GM12874 (cell line): Measurements from ENCODE around the gene NEUROD1.
A peak's percentile ranks its signal among the peaks of the same experiment; 100 is the strongest.

Experiments used
- CTCF ChIP-seq: IDR thresholded peaks from 2 replicates; pipeline ENCODE4 v1.5.1; 2011; ENCODE audit warnings: low read depth, mild to moderate bottlenecking, control low read depth, low read length, moderate library complexity; ENCODE audit not compliant: insufficient read depth

The NEUROD1 gene

GRCh38 chr2:181680055-181680936 lies at the start of gene NEUROD1:
Gene NEUROD1 (minus strand): TSS chr2:181680517. CDS start chr2:181678860, 1,657 bp downstream.
- TF ChIP-seq CTCF = no peak

GRCh38 chr2:181725476-181725875 lies 45.2 kb upstream of the NEUROD1 start:
- TF ChIP-seq CTCF = no peak

- no peak for TF ChIP-seq CTCF
Observed at GRCh38 chr2:181724662-181725061, 44.3 kb upstream of the NEUROD1 start.

GRCh38 chr2:181723731-181724130 lies 43.4 kb upstream of the NEUROD1 start:
- TF ChIP-seq CTCF = no peak

GRCh38 chr2:181715033-181715630 lies 34.8 kb upstream of the NEUROD1 start:
- TF ChIP-seq CTCF = peak; percentile 43; the same call in 1 of the 2 replicates

- no peak for TF ChIP-seq CTCF
Observed at GRCh38 chr2:181698223-181698622, 17.9 kb upstream of the NEUROD1 start.

- no peak for TF ChIP-seq CTCF
Observed at GRCh38 chr2:181697571-181697970, 17.3 kb upstream of the NEUROD1 start.
